GM18861 (cell line): Measurements from ENCODE around the gene OR51B2.

Source experiments
- ATAC-seq: cut with Tn5 transposase; IDR thresholded peaks from one replicate; pipeline ENCODE4 v1.9.1; 2021; ENCODE audit not compliant: unreplicated experiment

Gene OR51B2

GRCh38 chr11:5284637-5285036, 39.5 kb downstream of the OR51B2 start:
- no peak for ATAC-seq

DNA sequence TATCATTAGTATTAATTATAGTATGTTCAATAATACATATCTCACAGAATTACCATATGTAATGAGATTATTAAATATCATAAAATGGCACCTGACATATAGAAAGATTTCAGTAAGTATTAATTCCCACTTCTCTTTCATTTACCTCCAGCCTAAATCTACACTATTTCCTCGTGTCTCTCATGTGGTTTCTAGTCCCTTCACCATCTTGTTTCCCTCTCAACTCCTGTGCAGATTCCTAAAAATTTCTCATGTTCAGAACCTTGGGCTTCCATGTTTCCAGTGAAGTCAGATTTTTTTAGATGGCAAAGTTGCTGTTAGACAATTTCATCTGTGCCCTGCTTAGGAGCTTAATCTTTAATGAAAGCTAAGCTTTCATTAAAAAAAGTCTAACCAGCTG, 40.2 kb downstream of the OR51B2 start:
- no peak for ATAC-seq

DNA sequence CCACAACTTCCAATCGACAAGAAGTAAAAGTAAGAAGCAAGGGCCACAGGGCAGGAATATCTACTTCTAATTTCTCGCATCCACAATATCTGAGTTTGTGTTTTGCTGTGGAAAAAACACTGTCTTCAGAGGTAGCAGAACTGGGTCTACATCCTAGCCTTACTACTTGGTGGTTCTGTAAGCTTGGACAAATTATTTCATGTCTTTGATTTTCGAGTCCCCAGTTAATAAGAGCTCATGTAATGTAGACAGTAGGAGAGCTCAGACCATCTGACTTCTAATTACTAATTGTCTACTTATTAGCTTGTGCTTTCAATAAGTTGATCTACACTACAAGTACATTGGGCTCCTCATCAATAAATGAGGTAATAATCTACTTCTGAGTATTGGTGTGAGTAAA, 41.0 kb downstream of the OR51B2 start:
- no peak for ATAC-seq

DNA sequence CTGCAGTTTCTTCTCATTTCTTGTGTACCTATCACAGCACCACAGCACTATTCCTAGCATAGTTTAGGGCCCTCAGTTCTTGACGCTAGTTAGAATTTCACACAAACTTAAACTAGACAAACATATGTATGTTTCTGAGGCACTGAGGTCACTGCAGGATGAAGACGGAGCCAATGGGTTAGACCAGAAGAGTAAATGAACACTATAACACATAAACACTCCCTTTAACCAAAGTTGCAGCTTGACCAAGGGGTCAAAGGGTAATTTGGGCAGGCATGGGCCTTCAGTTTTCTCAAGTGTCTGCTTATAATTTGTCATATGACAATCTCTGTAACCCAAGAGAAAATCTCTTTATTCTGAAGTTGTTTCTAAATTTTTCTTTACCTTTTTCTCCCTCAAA, 41.5 kb downstream of the OR51B2 start:
- ATAC-seq = no peak

- ATAC-seq = no peak
These were observed 42.5 kb downstream of the OR51B2 start for GRCh38 chr11:5281596-5281995.

DNA sequence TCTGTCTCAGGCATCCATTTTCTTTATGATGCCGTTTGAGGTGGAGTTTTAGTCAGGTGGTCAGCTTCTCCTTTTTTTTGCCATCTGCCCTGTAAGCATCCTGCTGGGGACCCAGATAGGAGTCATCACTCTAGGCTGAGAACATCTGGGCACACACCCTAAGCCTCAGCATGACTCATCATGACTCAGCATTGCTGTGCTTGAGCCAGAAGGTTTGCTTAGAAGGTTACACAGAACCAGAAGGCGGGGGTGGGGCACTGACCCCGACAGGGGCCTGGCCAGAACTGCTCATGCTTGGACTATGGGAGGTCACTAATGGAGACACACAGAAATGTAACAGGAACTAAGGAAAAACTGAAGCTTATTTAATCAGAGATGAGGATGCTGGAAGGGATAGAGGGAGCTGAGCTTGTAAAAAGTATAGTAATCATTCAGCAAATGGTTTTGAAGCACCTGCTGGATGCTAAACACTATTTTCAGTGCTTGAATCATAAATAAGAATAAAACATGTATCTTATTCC, 43.5 kb downstream of the OR51B2 start:
- ATAC-seq = peak; percentile 97

DNA sequence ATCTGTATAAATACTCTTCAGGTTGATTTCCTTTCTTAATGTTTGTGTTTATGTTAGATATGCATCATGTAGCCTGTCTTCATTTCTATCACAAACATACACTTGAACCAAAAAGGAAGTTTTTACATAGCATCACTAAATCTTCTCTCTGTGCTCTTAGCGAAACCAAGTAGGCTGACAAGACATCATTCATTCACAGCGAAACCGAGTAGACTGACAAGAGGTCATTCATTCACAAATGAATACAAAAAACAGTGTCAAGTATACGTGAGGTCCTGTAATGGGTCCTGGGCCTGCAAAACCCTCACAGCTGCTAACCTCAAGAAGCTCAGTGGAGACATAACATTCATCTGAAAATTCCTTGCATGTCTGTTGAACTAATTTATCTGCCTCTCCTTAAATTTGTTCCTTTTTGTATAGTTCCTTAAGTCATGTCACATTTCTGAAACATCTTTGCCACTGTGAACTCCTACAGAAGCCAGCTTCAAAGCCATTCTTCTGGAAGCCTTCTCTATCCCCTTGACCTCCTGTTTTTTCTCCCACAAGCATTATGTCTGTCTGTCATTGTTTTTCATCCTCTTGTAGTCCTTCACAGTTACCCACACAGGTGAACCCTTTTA, 44.5 kb downstream of the OR51B2 start:
- ATAC-seq = no peak

- ATAC-seq = peak; percentile 48
These were observed 46.2 kb downstream of the OR51B2 start for GRCh38 chr11:5277807-5278382.

GRCh38 chr11:5276697-5277096, 47.4 kb downstream of the OR51B2 start:
- no peak for ATAC-seq

GRCh38 chr11:5275369-5276110, 48.6 kb downstream of the OR51B2 start:
- no peak for ATAC-seq

DNA sequence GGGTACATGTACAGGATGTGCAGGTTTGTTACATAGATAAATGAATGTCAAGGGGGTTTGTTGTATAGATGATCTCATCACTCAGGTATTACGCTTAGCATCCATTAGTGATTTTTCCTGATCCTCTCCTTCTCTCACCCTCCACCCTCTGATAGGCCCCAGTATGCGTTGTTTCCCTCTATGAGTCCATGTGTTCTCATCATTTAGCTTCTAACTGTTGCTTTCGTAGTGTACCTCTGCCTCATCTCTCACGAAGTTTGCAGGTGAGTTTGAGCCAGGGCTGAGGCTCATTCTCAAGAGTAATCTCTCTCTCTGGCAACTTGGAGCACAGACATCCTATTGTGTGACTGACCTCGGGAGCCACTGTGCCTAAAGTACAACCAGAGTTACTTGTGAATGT, 49.7 kb downstream of the OR51B2 start:
- ATAC-seq = no peak
